Upper lobe of left lung (tissue), 4 donors: ENCODE data around the gene HID1.

Source experiments
- POLR2A ChIP-seq, 4 donors: fragments of 450-650 bp; IDR thresholded peaks; one replicate each; pipeline ENCODE4 v1.5.1; 2016 to 2017; ENCODE audit warnings: antibody characterized with exemption in 4 of 4, mild to moderate bottlenecking in 2 of 4
- POLR2AphosphoS5 ChIP-seq, 2 donors: sonication (generic); formaldehyde crosslinking; IDR thresholded peaks; one replicate each; pipeline ENCODE4 v1.5.1; 2017; ENCODE audit warnings: antibody characterized with exemption in 2 of 2
- TF ChIP-seq, protein P1 (sequence below), 6 experiments: fragments of 450-650 bp in 4 of 6; fragments of 200-600 bp in 2 of 6; sonication (generic) in 2 of 6; IDR thresholded peaks; one replicate each; pipeline ENCODE4 v1.5.1; 2016 to 2019; ENCODE audit warnings: antibody characterized with exemption in 6 of 6

DNA sequence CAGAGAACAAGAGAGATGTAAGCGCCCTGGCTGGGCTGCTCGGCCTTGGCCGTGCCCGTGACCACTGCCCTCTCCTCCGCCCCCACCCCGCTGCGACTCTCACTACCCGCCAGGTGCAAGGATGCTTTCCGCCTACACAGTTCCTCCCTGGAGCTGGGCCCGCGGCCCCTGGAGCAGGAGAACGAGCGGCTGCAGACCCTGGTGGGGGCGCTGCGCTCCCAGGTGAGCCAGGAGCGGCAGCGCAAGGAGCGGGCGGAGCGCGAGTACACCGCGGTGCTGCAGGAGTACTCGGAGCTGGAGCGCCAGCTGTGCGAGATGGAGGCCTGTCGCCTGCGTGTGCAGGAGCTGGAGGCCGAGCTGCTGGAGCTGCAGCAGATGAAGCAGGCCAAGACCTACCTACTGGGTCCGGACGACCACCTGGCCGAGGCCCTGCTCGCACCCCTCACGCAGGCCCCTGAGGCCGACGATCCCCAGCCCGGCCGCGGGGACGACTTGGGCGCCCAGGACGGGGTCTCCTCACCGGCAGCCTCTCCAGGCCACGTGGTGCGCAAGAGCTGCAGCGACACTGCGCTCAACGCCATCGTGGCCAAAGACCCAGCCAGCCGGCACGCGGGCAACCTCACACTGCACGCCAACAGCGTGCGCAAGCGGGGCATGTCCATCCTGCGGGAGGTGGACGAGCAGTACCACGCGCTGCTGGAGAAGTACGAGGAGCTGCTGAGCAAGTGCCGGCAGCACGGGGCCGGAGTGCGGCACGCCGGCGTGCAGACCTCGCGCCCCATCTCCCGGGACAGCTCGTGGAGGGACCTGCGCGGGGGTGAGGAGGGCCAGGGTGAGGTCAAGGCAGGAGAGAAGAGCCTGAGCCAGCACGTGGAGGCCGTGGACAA, 30.8 kb upstream of the HID1 start:
- TF ChIP-seq, protein P1, sequence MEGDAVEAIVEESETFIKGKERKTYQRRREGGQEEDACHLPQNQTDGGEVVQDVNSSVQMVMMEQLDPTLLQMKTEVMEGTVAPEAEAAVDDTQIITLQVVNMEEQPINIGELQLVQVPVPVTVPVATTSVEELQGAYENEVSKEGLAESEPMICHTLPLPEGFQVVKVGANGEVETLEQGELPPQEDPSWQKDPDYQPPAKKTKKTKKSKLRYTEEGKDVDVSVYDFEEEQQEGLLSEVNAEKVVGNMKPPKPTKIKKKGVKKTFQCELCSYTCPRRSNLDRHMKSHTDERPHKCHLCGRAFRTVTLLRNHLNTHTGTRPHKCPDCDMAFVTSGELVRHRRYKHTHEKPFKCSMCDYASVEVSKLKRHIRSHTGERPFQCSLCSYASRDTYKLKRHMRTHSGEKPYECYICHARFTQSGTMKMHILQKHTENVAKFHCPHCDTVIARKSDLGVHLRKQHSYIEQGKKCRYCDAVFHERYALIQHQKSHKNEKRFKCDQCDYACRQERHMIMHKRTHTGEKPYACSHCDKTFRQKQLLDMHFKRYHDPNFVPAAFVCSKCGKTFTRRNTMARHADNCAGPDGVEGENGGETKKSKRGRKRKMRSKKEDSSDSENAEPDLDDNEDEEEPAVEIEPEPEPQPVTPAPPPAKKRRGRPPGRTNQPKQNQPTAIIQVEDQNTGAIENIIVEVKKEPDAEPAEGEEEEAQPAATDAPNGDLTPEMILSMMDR (IDR thresholded peaks at IDR 0.05), result no peak
- TF ChIP-seq POLR2AphosphoS5 (IDR thresholded peaks at IDR 0.05), result no peak
- TF ChIP-seq POLR2A (IDR thresholded peaks at IDR 0.05), result no peak
